Measurements from ENCODE around the gene MAPK10.
A peak's percentile ranks its signal among the peaks of the same experiment; 100 is the strongest.
"Not testable (repeated sequence)": the region's sequence is repeated elsewhere in the genome, so short reads cannot be mapped to it uniquely, and the experiment has no call there.

Gene MAPK10

DNA sequence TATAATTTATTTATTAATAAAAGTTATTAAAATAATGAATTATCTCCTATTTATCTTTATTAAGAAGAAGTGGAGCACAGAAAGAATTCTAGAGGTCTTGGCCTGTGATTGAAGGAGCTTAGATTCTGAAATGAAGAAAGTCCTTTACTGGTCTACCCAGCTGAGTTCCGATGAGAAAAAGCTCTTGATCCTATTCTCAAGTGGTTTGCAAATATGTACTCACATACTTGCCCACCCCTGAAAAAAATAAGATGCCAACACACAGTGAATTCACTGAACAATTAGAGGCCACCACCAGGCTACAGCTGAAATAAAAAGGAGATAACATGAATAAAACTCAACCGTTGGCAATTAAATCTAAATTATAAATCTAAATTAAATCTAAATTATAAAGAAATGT is 253.4 kb downstream of the MAPK10 start:
- DNase-seq (ENCODE audit: low read depth): no peak

DNA sequence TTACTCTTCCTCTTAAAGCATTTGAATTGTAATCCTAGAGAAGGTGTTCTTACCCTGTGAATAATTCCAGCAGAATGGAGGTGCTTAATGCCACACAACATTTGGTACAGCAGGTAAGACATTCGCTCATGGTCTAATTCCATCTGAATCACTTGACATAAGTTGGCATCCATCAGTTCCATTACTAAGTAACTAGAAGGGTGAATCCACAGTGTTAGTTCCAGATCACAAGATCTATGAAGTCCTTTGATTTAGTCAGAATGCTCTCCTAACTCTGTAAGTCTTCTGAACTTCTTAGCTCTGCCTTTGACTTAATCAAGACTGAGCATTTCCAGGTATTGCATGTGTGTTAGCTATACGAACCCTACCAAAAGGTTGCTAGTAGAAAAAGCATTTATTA is 258.0 kb downstream of the MAPK10 start:
- DNase-seq (ENCODE audit: low read depth): no peak

DNA sequence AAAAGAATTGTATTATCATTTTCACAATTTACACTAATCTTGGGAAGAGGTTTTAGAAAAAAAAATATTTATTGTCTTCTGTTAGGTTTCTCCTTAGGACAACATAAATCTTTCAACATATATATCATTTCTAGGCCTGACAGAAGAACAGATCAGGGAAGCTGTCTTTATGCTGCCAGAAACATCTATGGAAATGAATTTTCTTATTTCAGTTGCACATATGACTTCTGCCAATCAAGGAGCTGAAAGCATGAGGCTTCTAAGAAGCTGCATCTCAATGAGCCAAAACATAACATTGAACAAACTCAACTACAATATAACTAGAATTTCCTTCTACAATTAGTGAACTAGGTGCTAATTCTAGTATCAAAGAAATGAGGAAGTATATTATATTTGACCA is 258.4 kb downstream of the MAPK10 start:
- no peak for DNase-seq (ENCODE audit: low read depth)

DNA sequence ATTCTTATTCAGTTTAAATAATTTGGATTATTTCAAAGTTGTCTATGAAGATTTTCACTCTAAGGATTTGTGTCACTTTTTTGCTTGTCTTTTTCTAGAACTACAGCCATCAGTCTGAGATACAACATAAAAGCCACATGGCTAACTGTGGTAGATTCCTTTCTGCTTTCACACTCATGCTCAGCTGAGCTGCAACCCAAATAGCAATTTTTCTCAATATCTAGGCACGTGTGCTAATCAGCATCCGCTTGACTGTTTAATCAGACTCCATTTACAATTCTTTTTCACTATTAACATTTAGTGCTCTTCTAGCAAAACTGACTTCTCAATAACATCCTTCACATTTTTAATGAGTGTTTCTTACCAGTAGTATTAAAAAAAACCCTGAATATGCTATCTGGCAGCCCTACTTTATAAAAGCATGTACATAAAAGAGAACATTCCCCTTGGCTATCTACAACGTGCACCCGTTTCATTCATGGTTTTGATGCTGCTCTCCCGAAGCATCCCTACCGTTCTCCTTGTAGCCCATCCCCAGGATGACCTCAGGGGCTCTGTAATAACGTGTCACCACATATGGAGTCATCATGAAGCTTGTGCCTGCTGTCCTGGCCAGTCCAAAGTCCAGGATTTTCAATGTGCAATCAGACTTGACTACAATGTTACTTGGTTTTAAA is 259.2 kb downstream of the MAPK10 start:
- no peak for DNase-seq (ENCODE audit: low read depth)

DNA sequence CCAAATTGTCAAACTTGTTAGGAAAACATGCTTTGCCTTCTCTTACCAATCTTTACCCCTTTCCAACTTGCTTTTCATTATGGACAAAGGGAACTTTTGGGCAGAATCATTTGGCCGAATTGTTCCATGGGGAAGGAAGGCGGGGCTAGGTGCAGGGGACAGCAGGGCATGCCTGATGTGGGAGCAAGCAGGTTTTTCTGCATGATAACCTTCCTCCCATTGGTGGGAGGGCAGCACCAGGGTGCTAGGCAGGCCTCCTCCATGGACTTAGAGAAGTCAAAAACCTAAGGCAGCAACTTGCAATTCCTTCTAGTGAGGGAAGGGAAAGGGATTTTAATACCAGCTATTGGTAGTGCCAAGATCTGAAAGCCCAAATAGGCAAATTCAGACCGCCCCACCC is 260.5 kb downstream of the MAPK10 start:
- DNase-seq (ENCODE audit: low read depth): no peak

DNA sequence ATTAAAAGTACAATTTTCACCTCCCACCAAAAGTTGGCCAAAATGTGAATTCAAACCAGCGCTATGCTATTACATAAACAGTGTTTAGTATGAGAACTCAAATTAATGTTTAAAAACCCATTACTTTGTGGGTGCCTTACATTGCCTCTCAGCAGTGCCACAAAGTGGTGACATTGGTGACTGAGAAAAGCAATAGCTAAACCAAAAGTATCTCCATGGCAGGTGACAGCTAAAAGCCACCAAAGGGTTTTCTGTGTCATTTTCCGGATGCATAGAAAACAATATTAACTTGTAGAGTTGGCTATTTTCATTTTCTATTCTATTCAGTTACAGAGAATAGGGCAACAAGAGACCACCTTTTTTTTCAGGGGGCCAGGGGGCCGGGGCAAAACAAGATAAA is 261.2 kb downstream of the MAPK10 start:
- no peak for DNase-seq (ENCODE audit: low read depth)

DNA sequence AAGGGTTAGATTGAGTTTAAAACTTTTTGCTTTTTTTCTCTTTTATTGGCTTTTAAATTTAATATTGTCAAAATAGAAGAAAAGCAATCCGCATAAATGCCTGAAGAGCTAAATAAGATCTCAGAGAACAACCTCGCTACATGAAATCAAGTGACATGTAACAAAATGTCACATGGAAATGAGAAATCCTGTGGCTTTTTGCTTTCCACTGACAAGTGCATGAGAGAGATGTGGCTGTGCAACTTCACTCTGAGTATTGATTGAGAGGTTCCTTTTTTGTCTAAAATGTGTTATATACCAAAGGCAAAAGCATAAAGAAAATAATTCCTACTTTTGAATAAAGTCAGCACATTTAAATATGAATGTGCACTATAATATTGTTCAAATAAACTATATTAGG is 263.5 kb downstream of the MAPK10 start:
- DNase-seq (ENCODE audit: low read depth): no peak

DNA sequence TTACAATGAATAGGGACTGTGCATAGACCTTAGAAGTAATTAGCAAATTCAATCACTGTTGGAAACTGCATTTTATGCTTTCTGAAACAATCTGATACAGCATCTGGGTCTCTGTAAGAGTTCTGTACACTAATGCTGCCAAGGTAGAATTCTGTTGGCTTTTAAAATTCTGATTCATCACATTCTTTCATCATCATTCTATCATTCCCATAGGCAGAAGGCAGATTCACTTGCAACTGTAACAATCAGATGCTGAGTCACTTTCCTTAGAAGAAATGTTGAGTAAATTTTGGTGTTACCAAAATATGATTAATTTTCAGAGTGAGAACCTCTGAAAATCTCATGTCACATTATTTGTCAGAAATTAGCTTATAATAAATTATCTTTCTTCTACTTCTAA is 267.2 kb downstream of the MAPK10 start:
- DNase-seq (ENCODE audit: low read depth): no peak

DNA sequence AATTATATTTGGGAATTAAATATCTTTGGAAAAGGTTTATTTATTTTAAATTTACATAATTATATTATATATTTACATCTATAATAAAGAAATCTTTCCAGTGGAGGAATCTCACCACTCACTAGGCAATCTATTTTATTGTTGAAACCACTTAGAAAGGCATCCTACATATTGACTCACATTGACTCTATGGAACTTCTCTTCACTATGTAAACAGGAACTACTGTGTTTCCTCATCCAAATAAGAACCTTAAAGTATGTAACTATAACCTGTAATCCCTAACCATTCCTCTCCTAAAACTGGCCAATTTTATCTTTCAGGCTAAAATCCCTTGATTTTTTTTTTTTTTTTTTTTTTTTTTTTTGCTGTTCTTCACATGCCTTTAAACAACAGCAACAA is 268.7 kb downstream of the MAPK10 start:
- DNase-seq (ENCODE audit: low read depth): no peak

DNA sequence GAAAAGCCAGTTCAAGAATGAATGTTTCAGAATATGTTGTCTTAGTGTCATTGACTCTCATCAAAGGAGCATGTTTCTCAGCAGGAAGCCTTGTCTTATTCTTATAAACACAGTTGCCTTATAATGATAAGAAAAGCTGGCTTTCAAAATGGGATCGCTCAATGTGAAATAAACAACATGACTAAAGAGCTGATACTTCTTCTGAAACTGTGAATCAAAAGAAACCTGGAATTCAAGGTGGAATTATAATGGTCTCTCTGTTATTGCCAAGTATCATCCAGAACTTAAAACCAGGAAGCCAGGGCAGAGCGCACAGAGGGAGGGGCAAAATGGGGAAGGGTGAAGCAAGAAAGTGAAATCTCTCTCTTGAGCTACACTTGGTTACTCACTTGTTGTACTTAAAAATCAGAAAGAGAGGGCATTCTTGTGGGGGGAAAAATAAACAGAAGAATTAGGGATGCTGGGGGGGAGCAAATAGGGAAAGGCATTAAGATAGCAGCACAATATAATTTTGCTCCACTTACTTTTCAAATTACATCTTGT is 270.0 kb downstream of the MAPK10 start:
- DNase-seq (ENCODE audit: low read depth): no peak

DNA sequence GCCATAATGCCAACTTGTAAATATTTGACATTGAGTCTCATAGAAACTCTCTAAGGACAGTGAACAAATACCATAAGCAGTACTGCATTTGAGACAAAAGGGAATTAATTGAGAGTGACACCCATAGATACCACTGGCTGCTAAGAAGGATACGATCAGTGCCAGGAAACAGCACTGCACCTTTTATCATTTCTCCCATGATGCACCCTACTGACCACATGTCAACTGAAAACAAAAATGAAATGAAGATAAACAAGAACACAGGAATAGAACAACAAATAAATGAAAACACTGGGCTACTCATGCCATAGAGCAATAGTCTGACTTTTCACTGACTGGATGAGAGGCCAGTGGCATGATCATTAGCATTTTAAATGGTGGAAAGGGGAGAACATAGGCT is 270.8 kb downstream of the MAPK10 start:
- no peak for DNase-seq (ENCODE audit: low read depth)

DNA sequence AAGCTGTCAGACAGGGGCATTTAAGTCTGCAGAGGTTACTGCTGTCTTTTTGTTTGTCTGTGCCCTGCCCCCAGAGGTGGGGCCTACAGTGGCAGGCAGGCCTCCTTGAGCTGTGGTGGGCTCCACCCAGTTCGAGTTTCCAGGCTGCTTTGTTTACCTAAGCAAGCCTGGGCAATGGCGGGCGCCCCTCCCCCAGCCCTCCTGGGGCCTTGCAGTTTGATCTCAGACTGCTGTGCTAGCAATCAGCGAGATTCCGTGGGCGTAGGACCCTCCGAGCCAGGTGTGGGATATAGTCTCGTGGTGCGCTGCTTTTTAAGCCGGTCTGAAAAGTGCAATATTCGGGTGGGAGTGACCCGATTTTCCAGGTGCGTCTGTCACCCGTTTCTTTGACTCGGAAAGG is 284.1 kb downstream of the MAPK10 start:
- not testable (repeated sequence) for DNase-seq (ENCODE audit: low read depth)

DNA sequence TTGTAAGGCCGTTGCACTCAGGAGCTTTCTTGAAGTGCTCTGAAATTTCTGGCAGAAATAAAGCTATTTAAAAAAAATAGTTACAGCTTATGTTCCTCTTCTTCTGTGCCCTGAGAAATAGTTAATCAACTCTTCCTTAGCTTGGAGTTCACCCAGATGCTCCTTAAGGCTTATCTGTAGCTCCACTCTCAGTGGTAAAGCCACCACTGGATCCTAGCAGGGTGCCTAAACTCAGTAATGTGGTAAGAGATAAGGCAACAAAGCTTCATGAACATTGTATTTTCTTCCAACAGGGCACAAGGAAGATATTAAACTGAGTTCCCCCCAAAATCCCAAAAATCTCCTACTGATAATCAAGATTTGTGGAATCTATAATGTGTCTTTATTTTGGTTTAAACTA is 299.5 kb downstream of the MAPK10 start:
- peak; percentile 58 for DNase-seq (ENCODE audit: low read depth)

DNA sequence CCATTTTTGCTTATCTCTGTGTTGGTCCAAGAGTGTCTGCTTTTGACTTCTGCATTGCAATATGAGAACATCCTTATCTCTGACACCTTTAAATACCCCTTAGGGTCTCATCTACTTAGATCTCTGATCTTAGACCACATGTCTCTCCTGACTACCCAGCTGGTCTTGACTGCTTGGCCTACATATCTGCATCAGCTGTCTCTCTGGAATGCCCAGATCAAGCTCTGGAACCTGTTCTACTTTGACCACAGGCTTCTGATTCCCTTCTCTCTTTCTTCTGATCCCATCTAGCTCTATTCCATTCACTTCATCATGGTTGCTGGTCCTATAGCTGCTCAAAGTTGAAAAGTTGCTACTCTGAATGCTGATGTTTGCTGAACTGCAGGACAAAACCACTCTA is 301.2 kb downstream of the MAPK10 start:
- DNase-seq (ENCODE audit: low read depth): peak; percentile 32

DNA sequence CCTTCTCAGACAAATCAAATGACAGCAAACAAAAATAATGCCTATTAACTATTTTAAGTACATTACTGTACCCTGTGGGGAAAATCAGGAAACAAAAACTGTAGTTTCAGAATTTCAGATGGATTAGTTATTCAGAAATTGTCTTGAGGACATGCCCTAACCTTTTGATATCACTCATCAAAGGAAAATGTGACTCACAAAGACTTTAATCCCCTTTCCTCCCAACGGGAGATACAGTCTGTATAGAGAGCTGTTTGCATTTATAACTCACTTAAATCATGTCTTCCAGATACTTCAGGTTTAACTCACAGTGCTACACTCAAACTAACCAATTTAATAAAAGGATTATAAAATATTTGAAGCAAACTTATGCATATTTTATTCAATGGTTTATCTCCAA is 304.0 kb downstream of the MAPK10 start:
- no peak for DNase-seq (ENCODE audit: low read depth)

DNA sequence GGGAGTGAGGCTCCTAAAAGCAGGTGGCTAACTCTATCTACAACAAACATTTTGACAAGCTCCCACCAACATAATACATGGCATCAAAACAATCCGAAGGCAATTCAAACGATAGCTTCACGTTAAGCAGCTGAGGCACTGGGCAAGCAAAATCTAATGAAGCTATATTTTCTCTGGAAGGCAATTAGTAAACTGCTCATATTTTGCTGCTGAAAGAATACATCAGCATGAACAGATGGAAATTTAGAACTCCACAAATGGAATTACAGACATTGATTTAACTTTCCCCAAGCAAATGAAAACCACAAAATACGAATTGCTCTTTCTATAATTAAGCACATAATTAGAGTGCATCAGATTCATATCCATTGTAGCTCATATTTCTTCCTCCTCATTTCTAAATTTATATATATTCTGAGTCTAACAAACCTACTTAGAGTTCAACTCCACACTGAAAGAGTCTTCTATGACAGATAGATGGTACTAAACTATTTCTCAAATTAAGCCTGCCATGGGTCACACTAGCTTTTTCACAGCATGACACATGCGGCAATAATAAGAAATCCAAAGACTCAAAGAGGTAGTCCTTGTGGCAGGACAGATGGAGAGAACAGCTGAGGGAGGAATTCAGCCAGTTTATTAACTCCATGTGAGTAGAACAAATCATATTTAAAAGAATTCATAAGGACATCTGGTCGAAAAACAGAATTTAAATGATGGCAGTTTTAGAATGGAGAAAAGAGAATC is 305.4 kb downstream of the MAPK10 start:
- no peak for DNase-seq (ENCODE audit: low read depth)

DNA sequence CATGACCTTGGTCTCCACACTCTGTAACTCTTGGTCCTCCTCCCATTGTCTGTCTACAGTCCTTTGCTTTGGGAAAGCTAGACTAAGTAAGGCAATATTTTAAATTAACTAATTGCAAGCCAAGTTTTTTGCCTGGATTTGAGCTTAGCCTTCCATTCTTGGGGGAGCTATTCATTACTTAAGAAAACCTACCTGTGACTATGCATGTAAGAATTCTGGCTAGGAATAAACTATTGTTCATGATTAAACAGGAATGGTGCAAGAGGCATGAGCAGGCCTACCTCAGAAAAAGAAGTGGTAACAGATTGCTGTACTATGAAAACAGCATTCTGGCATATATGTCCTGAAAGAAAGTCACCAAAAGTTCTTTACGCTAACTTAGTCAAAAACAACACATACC is 309.4 kb downstream of the MAPK10 start:
- no peak for DNase-seq (ENCODE audit: low read depth)

DNA sequence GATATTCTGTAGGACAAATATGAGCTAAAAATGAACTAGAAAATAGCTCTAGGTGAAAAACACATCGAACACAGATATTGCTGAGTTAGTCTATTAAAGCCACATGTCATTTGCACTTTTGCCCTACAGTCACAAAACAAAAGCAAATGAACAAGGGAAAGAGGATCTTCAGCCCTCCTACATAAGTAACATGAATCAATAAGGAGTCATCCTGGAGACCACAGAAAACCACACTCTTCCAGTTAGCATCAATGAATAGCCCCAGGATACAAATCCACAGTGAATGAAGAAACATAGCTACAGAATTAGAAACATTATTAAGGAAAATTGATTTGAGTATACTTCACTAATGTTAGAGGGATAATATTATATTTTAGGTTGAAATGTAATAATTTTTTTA is 311.4 kb downstream of the MAPK10 start:
- no peak for DNase-seq (ENCODE audit: low read depth)

DNA sequence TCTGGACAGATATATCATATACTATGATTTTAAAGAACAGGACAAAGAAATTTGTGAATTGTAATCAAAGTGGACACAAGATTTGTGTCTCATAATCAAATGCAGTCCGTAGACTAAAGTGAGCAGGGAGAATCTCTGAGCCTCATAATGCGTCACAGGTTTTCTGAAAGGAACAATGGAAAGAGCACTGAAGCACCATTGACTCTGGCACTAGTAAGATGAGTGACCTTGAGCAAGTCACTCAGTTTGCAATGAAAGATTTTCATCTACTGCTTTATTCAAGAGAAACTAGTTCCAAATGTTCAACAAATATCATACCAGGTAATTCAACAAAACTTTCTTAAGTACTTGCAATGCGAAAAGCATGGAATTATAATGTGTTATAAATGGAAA is 315.3 kb downstream of the MAPK10 start:
- DNase-seq (ENCODE audit: low read depth): no peak

DNA sequence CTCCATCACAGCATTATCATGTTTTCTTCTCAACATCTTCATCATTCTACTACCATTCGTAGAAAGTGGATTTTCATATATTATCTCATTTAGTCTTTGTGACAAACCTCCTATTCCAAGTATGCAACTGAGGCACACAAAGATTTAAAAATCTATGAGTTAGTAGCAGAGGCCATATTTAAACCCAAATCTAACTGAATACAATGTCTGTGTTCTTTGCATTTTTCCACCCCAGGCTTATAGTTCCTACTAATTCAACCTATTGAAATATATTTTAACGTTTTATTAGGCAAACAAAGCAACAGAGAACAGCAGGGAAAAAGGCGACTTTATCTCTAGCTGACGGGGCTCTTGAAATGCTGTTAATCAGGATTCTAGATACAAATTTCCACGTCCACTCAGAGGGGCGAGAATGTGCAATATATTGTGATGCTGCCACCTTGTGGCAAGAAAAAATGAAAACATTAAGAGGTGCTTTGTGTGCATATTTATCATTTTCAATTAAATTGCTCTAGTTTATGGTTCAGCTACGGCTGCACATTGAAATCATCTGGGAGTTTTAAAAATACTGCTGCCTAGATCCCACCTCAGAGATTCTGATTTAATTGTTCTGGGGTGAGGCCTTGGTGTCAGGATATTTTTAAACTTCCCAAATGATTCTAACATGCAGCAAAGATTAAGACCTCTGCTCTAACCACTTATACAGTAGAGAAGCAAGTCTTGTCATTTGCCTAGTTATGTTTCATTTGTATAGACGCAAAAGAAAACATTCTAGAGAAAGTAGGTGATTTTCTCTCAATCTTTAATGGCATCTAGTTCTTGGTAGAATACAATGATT is 315.9 kb downstream of the MAPK10 start:
- DNase-seq (ENCODE audit: low read depth): peak; percentile 12

DNA sequence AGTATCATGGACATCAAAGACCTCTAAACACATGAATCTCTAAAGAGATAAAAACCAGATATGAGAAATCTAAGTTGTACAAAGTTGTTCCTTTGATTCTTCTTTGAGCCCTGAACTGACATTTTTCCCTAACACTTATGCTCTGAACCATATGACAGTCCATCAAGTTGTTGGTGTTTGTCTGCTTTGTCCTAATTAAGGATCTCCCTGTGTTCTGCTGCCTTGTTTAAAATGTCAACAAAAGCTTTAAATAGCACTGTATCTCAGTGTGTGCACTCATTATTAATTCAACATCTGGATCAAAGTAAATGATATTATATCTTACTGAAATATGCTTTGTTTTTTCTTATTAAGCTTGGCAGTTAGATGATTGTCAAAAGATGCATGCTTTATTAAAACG is 321.8 kb downstream of the MAPK10 start:
- no peak for DNase-seq (ENCODE audit: low read depth)

DNA sequence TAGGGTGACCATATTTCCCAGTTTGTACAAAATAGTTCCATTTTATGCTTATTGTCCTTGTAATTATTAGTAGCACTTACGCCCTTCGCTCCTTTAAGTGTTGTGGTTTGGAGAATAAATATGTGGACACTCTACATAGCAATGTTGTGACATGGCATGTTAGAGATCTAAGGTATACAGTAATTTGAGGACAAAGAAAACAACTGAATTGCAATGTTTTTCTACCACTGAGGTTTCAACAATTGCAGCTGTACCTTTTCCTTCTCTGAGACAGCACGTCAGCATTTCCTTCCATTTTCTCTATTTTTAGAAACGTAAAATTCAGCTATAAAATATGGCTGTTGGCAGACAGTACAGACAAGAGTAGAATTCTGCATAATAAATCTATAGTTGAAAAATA is 323.1 kb downstream of the MAPK10 start:
- no peak for DNase-seq (ENCODE audit: low read depth)

DNA sequence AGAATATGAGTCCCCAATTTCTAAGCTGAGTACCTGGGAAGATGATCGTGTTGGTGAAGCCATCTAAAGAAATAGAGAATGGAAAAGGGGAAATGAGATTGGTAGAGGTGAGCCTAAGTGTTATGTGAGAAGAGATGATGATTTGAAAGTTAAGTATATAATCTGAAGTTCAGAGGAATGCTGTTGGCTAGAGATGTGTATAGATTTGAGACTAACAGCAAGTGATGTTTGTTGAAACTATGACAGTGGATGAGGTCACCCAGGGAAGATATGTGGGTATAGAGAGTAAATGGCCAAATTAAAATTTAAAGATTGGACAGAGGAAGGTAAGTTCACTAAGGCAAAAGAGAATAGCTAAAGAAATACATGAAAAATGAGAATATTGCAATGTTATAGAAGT is 324.2 kb downstream of the MAPK10 start:
- DNase-seq (ENCODE audit: low read depth): no peak
